ENCODE data around the gene IGF1R. TPM values are rescaled to one million over a fixed set of nuclear protein-coding genes. Genes with fewer than 3 reads are reported as not detected.

Gene IGF1R
- total RNA-seq, 4 donors from 2014 or later, result 59.6 to 172 (median 88.5) TPM

- 31 to 38% methylated on average over 4 of the region's 4 CpGs for WGBS, 2 donors
- no peak for DNase-seq (ENCODE audit: low spot score in 2 of 2)
- no peak overlapping the region for H3K4me3 ChIP-seq (ENCODE audit: low read depth, poor library complexity, severe bottlenecking)
- intact Hi-C loops (cut with DNase I; ENCODE audit: low total_unique reads), result no loop called here
- no peak for TF ChIP-seq CTCF (IDR thresholded peaks at IDR 0.05)
- no peak for TF ChIP-seq POLR2A (IDR thresholded peaks at IDR 0.05)
Observed at GRCh38 chr15:98684436-98684835, 36.1 kb downstream of the IGF1R start.

- DNase-seq (ENCODE audit: low spot score in 2 of 2), result no peak
- intact Hi-C loops (cut with DNase I; ENCODE audit: low total_unique reads), result no loop called here
- TF ChIP-seq CTCF (IDR thresholded peaks at IDR 0.05) (no peak), POLR2A (IDR thresholded peaks at IDR 0.05) (no peak)
- H3K4me3 ChIP-seq (ENCODE audit: low read depth, poor library complexity, severe bottlenecking), result no peak overlapping the region
- WGBS, 2 donors, result 84 to 87% methylated on average over 5 of the region's 5 CpGs
Observed at GRCh38 chr15:98684995-98685525, 36.7 kb downstream of the IGF1R start.

GRCh38 chr15:98686983-98687382 is 38.6 kb downstream of the IGF1R start:
- no peak for TF ChIP-seq POLR2A (IDR thresholded peaks at IDR 0.05)
- no peak for TF ChIP-seq CTCF (IDR thresholded peaks at IDR 0.05)
- DNase-seq (ENCODE audit: low spot score in 2 of 2), result no peak
- intact Hi-C loops (cut with DNase I; ENCODE audit: low total_unique reads), result no loop called here

GRCh38 chr15:98689431-98689861 is 41.1 kb downstream of the IGF1R start:
- intact Hi-C loops (cut with DNase I; ENCODE audit: low total_unique reads), result no loop called here
- no peak overlapping the region for H3K4me3 ChIP-seq (ENCODE audit: low read depth, poor library complexity, severe bottlenecking)
- DNase-seq (ENCODE audit: low spot score in 2 of 2), result no peak
- TF ChIP-seq POLR2A (IDR thresholded peaks at IDR 0.05), result no peak
- TF ChIP-seq CTCF (IDR thresholded peaks at IDR 0.05), result no peak
- WGBS, 2 donors, result 74 to 76% methylated on average over 5 of the region's 5 CpGs

More at GRCh38 chr15:98686983-98687382, 38.6 kb downstream of the IGF1R start:
- no peak overlapping the region for H3K4me3 ChIP-seq (ENCODE audit: low read depth, poor library complexity, severe bottlenecking)
- 93 to 98% methylated on average over 5 of the region's 5 CpGs for WGBS, 2 donors

GRCh38 chr15:98690272-98690950 is 42.1 kb downstream of the IGF1R start:
- intact Hi-C loops (cut with DNase I; ENCODE audit: low total_unique reads), result no loop called here
- no peak overlapping the region for H3K4me3 ChIP-seq (ENCODE audit: low read depth, poor library complexity, severe bottlenecking)
- no peak for TF ChIP-seq CTCF (IDR thresholded peaks at IDR 0.05)
- no peak for TF ChIP-seq POLR2A (IDR thresholded peaks at IDR 0.05)
- WGBS, 2 donors, result 75 to 76% methylated on average over 6 of the region's 6 CpGs
- DNase-seq (ENCODE audit: low spot score in 2 of 2), result no peak
